Activated CD8-positive, alpha-beta T cell treated with anti-CD3 and anti-CD28 coated beads for 36 hours (primary cell): ENCODE data around the gene CLCA1. TPM values are rescaled to one million over a fixed set of nuclear protein-coding genes. Genes with fewer than 3 reads are reported as not detected.

Experiments
- ATAC-seq: fragments of 200-7000 bp; cut with Tn5 transposase; one replicate; pipeline ENCODE4 v1.10.0; 2021; ENCODE audit warnings: mild to moderate bottlenecking, moderate library complexity
- CTCF ChIA-PET: fragments of 350-600 bp; sonication (Branson Sonifier 250); formaldehyde crosslinking; loops from one replicate; lab custom pipeline; 2021; ENCODE audit warnings: antibody characterized with exemption; lab: Charles Lee
- POLR2A ChIA-PET: fragments of 350-600 bp; sonication (Branson Sonifier 250); formaldehyde crosslinking; loops from one replicate; lab custom pipeline; 2021; ENCODE audit warnings: antibody characterized with exemption; lab: Charles Lee
- DNase-seq: peaks from one replicate; pipeline ENCODE4 v3.0.0-alpha.2; 2020
- H3K27ac Mint-ChIP-seq: one replicate; pipeline ENCODE4 v1.8.0; 2021; ENCODE audit warnings: mild to moderate bottlenecking, mixed read lengths
- H3K27me3 Mint-ChIP-seq: one replicate; pipeline ENCODE4 v1.8.0; 2021; ENCODE audit warnings: mixed read lengths
- H3K36me3 Mint-ChIP-seq: one replicate; pipeline ENCODE4 v1.8.0; 2021; ENCODE audit warnings: low read depth, mixed read lengths
- H3K4me1 Mint-ChIP-seq: one replicate; pipeline ENCODE4 v1.8.0; 2021; ENCODE audit warnings: low read depth, mixed read lengths
- H3K4me3 Mint-ChIP-seq: one replicate; pipeline ENCODE4 v1.8.0; 2021; ENCODE audit warnings: mild to moderate bottlenecking, moderate library complexity, mixed read lengths
- H3K9me3 Mint-ChIP-seq: one replicate; pipeline ENCODE4 v1.8.0; 2021; ENCODE audit warnings: mixed read lengths
- CTCF ChIP-seq: fragments of 200-600 bp; IDR thresholded peaks from one replicate; pipeline ENCODE4 v1.8.0; 2022; ENCODE audit warnings: antibody characterized with exemption, mild to moderate bottlenecking
- intact Hi-C: fragments of 100-400 bp; cut with micrococcal nuclease; formaldehyde crosslinking; loops from one replicate; pipeline ENCODE4 v1.10.0; 2022
- total RNA-seq, 2 experiments: library from RNA; stranded (reverse); gene quantifications; one replicate each; pipeline ENCODE4 v1.2.3, GENCODE V29; 2021

The CLCA1 gene
- not detected for total RNA-seq

GRCh38 chr1:86468501-86468977, at the start of gene CLCA1:
Gene CLCA1 (plus strand): TSS chr1:86468927. CDS start chr1:86468972, 45 bp downstream.
- Mint-ChIP-seq H3K27ac (no peak within 1 kb of the TSS), H3K36me3 (no peaks in the 10 kb centered on the region), H3K4me3 (no peak within 1 kb of the TSS), H3K27me3 (peaks cover 10% of the 10 kb centered on the region), H3K4me1 (no peaks in the 10 kb centered on the region), H3K9me3 (no peaks in the 10 kb centered on the region)
- no peak for TF ChIP-seq CTCF
- POLR2A ChIA-PET = no interaction called here
- ATAC-seq (no peak), DNase-seq (no peak)
- intact Hi-C loops = no loop called here
- CTCF ChIA-PET = interaction anchor here (1.3 kb wide), 1 partner anchor 62 kb away, joined by 4 read pairs; no protein-coding TSS in a partner anchor

- ChIA-PET CTCF (interaction anchor here (0.6 to 12.8 kb wide), 3 partner anchors 54 to 81 kb away, joined by 4 to 79 read pairs (median 4); no protein-coding TSS in a partner anchor), POLR2A (no interaction called here)
- H3K4me1 Mint-ChIP-seq = peaks cover 4% of the 10 kb centered on the region
- H3K27me3 Mint-ChIP-seq = no peaks in the 10 kb centered on the region
- TF ChIP-seq CTCF = peak; percentile 57
- no peaks in the 10 kb centered on the region for H3K36me3 Mint-ChIP-seq
- peak overlapping the region; percentile 14 for H3K4me3 Mint-ChIP-seq
- DNase-seq (peak; percentile 66), ATAC-seq (peak; percentile 92)
- intact Hi-C loops = no loop called here
- H3K9me3 Mint-ChIP-seq = no peaks in the 10 kb centered on the region
- H3K27ac Mint-ChIP-seq = no peak overlapping the region
These were observed 49.3 kb upstream of the CLCA1 start for GRCh38 chr1:86419277-86419903.

GRCh38 chr1:86421601-86422280, 47.0 kb upstream of the CLCA1 start:
- Mint-ChIP-seq H3K4me3 (no peak overlapping the region), H3K27me3 (peaks cover 3% of the 10 kb centered on the region)

GRCh38 chr1:86423473-86423872, 45.3 kb upstream of the CLCA1 start:
- intact Hi-C loops = no loop called here
- Mint-ChIP-seq H3K4me1 (peaks cover 4% of the 10 kb centered on the region), H3K27ac (no peak overlapping the region), H3K4me3 (no peak overlapping the region), H3K27me3 (peaks cover 3% of the 10 kb centered on the region), H3K36me3 (no peaks in the 10 kb centered on the region), H3K9me3 (no peaks in the 10 kb centered on the region)
- no peak for ATAC-seq
- CTCF ChIA-PET = interaction anchor here (0.7 to 12.8 kb wide), 4 partner anchors 51 to 85 kb away, joined by 3 to 79 read pairs (median 4); no protein-coding TSS in a partner anchor
- TF ChIP-seq CTCF = no peak
- POLR2A ChIA-PET = interaction anchor here (0.8 kb wide), 1 partner anchor 20 kb away, joined by 4 read pairs; no protein-coding TSS in a partner anchor
- no peak for DNase-seq

More at GRCh38 chr1:86421601-86422280, 47.0 kb upstream of the CLCA1 start:
- Mint-ChIP-seq H3K9me3 (no peaks in the 10 kb centered on the region), H3K36me3 (no peaks in the 10 kb centered on the region), H3K4me1 (peaks cover 4% of the 10 kb centered on the region), H3K27ac (no peak overlapping the region)
- POLR2A ChIA-PET = no interaction called here
- intact Hi-C loops = no loop called here
- CTCF ChIA-PET = interaction anchor here (1.4 to 12.8 kb wide), 2 partner anchors 79 to 86 kb away, joined by 3 to 79 read pairs; no protein-coding TSS in a partner anchor
- ATAC-seq = no peak
- DNase-seq = no peak
- TF ChIP-seq CTCF = no peak
